ENCODE results near the gene PAK6.

The PAK6 gene

DNA sequence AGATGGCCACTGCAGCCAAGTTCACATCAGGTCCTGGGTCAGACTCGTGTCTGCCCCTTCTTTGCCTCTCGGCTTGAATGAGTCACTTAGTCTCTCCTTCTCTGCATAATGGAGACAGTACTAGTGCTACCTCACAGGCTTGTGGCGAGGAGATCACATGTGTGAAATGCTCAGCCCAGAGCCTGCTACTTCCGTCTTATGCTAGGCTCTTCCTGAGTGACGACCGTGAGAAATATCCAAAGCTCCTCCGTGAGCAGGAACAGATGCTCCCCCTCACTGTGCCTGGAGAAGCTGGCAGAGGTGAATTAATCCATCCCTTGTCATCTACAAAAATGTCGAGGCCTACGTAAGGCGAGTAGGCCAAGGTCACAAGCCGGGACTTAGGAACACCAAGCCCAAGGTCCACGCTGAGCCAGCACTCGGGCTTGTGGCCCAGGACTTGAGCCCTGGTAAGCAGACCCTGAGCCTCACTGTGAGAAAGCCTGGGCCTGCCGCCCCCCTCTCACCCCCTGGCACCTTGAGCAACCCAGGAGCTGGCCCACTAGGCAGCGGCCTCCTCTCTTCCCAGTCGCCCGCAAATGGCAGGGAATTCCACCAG lies 17.9 kb downstream of the PAK6 start:
- DNase-seq = no peak

DNA sequence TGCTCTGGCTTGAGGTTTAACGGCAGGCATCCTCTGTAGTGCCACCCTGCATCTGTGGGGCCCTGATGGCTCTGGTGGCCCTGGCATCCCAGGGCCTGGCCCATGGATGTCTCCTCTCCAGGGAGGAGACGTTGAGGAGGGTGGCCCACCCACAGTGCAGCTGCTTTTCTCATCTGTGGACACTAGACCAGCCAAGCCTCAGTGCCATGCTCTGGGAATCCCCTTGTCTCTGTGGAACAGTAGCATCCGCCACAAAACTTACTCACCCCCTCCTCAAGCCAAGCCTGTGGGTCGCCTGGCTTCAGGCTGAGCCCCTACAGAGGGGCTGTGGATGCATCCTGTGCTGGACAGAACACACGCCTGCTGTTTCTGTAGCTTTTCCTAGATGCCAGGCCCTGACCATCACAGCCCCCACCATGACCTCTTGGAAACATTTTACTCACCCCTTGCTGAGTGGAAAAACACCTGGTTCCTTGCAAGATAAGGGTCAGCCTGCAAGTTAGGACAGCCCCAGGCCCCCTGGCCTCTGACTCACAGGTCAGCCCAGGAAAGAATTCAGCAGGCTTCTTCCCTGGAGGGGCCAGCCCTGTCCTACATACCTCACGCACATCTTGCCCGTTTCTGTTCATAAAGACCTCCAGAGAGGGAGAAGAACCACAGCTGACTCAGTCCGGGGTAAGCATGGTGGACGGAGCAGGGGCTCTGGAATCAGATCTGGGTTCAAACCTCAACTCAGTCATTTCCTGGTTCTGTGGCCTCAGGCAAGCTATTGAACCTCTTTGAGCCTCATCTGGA lies 19.0 kb downstream of the PAK6 start:
- DNase-seq = no peak

- no peak for DNase-seq
These were observed 19.7 kb downstream of the PAK6 start for GRCh38 chr15:40258544-40258943.

GRCh38 chr15:40259021-40259420 lies 20.2 kb downstream of the PAK6 start:
- no peak for DNase-seq

DNA sequence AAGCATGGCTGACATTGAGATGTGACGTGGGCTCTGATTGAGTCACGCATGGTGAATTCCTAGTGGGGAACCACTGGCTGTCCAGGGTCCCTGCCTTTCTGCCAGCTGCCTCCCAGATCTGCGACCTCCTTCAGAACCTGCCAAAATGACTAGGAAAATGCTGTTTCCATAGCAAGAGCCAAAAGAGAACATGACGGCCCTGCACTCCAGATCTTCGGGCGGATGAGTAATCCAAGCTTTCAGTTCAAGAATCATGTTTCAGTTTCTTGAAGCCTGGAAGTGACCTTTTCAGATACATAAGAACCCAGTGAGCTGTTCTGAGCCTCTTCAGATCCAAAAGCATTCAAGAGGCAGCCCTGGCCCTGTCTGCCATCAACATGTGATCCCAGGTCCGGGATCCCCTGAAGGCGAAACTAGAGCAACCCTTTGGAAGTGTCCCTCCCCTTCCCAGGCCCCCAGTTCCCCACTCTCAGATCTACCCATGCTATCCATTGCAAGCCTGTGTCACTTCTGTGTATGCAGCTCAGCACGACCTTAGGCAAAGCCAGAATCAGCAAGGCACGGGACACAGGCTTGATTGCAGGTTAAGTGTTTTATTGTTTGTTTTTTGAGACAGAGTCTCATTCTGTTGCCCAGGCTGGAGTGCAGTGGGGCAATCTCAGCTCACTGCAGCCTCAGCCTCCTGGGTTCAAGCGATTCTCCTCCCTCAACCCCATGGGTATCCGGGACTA lies 24.3 kb downstream of the PAK6 start:
- no peak for DNase-seq

- DNase-seq = no peak
These were observed 25.7 kb downstream of the PAK6 start for GRCh38 chr15:40264321-40265153.

DNA sequence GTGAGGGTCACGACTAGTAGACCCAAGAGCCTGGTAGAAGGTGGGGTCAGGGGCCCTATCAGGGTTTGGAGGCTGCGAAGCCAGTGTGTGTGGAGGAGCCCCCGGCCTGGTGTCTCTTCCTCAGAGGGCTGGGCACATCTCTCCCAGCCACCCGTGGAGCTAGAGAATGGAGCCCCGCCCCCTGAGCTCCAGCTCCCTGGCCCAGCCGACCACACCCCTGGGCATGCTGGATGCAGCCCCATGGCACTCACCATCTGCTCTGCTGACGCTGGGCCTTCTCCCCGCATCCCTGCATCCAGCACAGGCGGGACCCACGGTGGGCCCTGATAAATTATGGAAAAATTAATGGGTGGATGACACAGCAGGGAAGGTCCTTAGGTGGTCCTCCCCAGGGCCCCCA lies 26.5 kb downstream of the PAK6 start:
- DNase-seq = no peak

- DNase-seq = no peak
These were observed 27.0 kb downstream of the PAK6 start for GRCh38 chr15:40265875-40266274.

GRCh38 chr15:40266828-40267304 lies 28.0 kb downstream of the PAK6 start:
- no peak for DNase-seq

GRCh38 chr15:40267670-40268069 lies 28.8 kb downstream of the PAK6 start:
- no peak for DNase-seq

- DNase-seq = no peak
These were observed 30.7 kb downstream of the PAK6 start for GRCh38 chr15:40269604-40270003.

- DNase-seq = no peak
These were observed 31.6 kb downstream of the PAK6 start for GRCh38 chr15:40270246-40270995.

- no peak for DNase-seq
These were observed 33.0 kb downstream of the PAK6 start for GRCh38 chr15:40271685-40272484.

- no peak for DNase-seq
These were observed 33.7 kb downstream of the PAK6 start for GRCh38 chr15:40272485-40273056.

DNA sequence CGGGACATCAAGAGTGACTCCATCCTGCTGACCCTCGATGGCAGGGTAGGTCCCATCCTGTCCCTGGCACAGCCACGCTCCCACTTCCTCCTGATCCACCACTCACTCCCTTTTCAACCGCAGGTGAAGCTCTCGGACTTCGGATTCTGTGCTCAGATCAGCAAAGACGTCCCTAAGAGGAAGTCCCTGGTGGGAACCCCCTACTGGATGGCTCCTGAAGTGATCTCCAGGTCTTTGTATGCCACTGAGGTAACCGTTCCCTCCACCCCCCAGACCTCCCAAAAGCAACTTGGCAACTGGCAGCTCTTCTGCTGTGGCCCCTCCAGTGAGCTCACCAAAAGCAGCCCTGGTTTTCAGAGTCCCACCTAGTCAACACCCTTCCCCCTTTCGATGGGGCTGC lies 34.6 kb downstream of the PAK6 start:
- no peak for DNase-seq

- DNase-seq = peak; percentile 65
These were observed 35.7 kb downstream of the PAK6 start for GRCh38 chr15:40274350-40275274.

DNA sequence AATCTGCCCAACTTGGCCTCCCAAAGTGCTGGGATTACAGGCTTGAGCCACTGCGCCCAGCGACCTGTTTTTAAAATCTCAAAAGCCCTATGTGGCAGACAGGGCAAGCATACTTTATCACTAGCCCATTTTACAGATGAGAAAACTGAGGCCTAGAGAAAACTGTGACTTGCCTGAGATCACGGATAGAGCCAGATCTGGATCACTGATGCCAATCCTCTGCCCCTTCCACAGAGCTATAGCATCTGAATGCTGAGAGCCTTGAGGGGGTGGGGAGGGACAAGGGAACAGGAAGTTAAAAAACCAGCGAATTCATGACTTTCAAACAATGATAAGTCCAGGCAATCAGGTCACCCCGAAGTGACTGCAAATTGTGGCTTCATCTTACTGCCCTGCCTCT lies 36.7 kb downstream of the PAK6 start:
- no peak for DNase-seq

DNA sequence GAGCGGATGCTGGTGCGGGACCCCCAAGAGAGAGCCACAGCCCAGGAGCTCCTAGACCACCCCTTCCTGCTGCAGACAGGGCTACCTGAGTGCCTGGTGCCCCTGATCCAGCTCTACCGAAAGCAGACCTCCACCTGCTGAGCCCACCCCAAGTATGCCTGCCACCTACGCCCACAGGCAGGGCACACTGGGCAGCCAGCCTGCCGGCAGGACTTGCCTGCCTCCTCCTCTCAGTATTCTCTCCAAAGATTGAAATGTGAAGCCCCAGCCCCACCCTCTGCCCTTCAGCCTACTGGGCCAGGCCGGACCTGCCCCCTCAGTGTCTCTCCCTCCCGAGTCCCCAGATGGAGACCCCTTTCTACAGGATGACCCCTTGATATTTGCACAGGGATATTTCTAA lies 37.1 kb downstream of the PAK6 start:
- DNase-seq = no peak

DNA sequence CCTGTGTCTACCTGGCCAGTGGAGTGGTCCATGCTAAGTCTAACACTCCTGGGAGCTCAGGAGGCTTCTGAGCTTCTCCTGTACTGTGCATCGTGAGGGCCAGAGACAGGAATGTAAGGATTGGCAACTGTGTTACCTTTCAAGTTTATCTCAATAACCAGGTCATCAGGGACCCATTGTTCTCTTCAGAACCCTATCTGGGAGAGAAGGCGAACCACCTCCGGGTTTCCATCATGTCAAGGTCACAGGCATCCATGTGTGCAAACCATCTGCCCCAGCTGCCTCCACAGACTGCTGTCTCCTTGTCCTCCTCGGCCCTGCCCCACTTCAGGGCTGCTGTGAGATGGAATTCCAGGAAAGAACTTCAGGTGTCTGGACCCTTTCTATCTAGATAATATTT lies 38.1 kb downstream of the PAK6 start:
- no peak for DNase-seq

- DNase-seq = no peak
These were observed 38.6 kb downstream of the PAK6 start for GRCh38 chr15:40277471-40277870.

Measured in NCI-H2107 (cell line).